HK-2 (cell line): ENCODE measurements around the gene NDUFV3.
"Not testable (repeated sequence)": the region's sequence is repeated elsewhere in the genome, so short reads cannot be mapped to it uniquely, and the experiment has no call there.

Source experiments
- DNase-seq: peaks from one replicate; pipeline ENCODE4 v3.0.0-alpha.2; 2018; ENCODE audit not compliant: unreplicated experiment

The NDUFV3 gene

GRCh38 chr21:42937034-42937940 lies 44.2 kb downstream of the NDUFV3 start:
- DNase-seq, result not testable (repeated sequence)

GRCh38 chr21:42937960-42938605 lies 45.0 kb downstream of the NDUFV3 start:
- no peak for DNase-seq

GRCh38 chr21:42938606-42938995 lies 45.5 kb downstream of the NDUFV3 start:
- DNase-seq, result not testable (repeated sequence)

GRCh38 chr21:42939582-42940413 lies 46.7 kb downstream of the NDUFV3 start:
- DNase-seq, result peak; percentile 7

GRCh38 chr21:42941696-42942085 lies 48.6 kb downstream of the NDUFV3 start:
- no peak for DNase-seq

- no peak for DNase-seq
Measured at GRCh38 chr21:42942244-42942643, 49.1 kb downstream of the NDUFV3 start.

GRCh38 chr21:42949094-42949755 lies 56.1 kb downstream of the NDUFV3 start:
- DNase-seq, result not testable (repeated sequence)

- not testable (repeated sequence) for DNase-seq
Measured at GRCh38 chr21:42951193-42951592, 58.1 kb downstream of the NDUFV3 start.

DNA sequence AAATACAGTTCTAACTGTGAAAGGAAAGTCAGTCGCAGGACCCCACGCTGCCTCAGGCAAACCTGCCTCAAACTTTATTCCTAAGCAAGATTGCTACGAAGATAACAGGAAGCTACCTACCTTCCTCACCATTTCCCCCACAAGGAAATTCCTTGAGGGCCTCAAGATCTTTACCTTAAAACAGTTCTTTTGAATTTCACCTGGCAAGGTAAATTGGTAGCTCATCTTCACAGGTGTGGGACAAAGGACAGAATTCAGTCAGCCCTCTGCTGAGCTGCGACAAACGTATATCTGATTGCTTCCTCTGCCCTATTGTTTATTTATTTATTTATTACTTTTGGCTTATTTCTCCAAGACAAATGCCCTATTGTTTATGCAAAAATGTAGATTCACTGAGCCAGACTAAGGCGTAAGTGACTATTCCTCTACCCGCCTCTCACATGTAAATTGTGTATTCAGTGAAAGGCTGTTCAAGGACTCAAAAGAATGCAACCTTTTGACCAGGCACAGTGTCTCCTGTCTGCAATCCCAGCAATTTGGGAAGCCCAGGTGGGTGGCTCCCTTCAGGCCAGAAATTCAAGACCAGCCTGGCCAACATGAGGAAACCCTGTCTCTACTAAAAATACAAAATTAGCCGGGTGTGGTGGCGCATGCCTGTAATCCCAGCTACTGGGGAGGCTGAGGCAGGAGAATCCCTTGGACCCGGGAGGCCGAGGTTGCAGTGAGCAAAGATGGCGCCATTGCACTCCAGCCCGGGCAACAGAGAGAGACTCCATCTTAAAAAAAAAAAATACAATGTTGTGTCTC lies 63.9 kb downstream of the NDUFV3 start:
- no peak for DNase-seq

GRCh38 chr21:42958122-42958521 lies 65.0 kb downstream of the NDUFV3 start:
- not testable (repeated sequence) for DNase-seq

DNA sequence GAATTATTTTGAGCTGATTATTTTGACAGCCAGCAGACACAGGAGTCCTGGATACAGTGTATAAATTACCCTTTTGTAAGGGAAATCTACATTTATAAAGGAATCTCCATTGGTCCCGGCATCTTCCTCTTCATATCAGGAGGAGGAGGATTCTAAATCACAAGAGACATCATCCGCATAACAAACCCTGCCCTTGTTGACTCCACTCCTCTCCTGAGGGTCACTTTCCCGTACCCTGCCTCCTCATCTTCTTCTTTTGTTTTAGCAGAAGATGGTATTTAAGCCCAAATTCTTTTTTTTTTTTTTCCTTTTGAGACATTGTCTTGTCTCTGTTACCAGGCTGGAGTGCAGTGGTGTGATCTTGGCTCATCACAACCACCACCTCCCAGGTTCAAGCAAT lies 66.6 kb downstream of the NDUFV3 start:
- DNase-seq, result no peak

GRCh38 chr21:42962380-42963007 lies 69.4 kb downstream of the NDUFV3 start:
- DNase-seq, result no peak
